ENCODE results near the gene ZBTB5.
"Not testable (repeated sequence)": the region's sequence is repeated elsewhere in the genome, so short reads cannot be mapped to it uniquely, and the experiment has no call there.

The ZBTB5 gene, protein sequence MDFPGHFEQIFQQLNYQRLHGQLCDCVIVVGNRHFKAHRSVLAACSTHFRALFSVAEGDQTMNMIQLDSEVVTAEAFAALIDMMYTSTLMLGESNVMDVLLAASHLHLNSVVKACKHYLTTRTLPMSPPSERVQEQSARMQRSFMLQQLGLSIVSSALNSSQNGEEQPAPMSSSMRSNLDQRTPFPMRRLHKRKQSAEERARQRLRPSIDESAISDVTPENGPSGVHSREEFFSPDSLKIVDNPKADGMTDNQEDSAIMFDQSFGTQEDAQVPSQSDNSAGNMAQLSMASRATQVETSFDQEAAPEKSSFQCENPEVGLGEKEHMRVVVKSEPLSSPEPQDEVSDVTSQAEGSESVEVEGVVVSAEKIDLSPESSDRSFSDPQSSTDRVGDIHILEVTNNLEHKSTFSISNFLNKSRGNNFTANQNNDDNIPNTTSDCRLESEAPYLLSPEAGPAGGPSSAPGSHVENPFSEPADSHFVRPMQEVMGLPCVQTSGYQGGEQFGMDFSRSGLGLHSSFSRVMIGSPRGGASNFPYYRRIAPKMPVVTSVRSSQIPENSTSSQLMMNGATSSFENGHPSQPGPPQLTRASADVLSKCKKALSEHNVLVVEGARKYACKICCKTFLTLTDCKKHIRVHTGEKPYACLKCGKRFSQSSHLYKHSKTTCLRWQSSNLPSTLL

GRCh38 chr9:37465249-37466036, at the start of gene ZBTB5:
TSS of gene ZBTB5 (minus strand) at chr9:37465450. CDS start at chr9:37442551, 22,899 bp downstream.
- DNase-seq (ENCODE audit: low read depth): peak; percentile 100

DNA sequence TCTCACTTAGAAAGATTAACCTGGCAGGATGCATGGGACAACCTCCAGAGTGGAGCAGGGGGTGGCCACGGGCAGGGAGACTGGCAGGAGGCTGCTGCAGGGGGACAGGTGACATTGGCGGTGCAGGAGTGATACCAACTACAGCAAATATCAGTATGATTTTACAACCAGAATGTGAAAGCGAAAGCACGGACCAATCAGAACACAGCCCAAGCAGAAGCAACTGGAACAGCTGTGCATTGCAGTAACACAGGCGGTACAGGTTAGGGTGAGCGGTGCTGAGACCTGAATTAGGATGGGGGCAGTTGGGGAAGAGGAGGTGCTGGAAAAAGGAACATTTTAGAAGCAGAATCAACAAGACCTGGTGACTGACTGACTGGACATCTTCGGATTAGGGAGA, 49.7 kb upstream of the ZBTB5 start:
- DNase-seq (ENCODE audit: low read depth): no peak

DNA sequence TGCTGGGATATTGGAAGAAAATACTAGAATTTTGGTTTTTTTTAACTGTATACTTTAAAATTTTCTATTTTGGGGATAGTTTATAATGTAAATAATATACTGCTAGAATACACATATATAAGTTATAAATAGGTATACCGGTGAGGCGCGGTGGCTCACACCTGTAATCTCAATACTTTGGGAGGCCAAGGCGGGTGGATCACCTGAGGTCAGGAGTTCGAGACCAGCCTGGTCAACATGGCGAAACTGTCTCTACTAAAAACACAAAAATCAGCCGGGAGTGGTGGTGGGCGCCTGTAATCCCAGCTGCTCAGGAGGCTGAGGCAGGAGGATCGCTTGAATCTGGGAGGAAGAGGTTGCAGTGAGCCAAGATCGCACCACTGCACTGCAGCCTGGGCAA, 49.2 kb upstream of the ZBTB5 start:
- not testable (repeated sequence) for DNase-seq (ENCODE audit: low read depth)

GRCh38 chr9:37512437-37512836, 47.2 kb upstream of the ZBTB5 start:
- DNase-seq (ENCODE audit: low read depth): no peak

DNA sequence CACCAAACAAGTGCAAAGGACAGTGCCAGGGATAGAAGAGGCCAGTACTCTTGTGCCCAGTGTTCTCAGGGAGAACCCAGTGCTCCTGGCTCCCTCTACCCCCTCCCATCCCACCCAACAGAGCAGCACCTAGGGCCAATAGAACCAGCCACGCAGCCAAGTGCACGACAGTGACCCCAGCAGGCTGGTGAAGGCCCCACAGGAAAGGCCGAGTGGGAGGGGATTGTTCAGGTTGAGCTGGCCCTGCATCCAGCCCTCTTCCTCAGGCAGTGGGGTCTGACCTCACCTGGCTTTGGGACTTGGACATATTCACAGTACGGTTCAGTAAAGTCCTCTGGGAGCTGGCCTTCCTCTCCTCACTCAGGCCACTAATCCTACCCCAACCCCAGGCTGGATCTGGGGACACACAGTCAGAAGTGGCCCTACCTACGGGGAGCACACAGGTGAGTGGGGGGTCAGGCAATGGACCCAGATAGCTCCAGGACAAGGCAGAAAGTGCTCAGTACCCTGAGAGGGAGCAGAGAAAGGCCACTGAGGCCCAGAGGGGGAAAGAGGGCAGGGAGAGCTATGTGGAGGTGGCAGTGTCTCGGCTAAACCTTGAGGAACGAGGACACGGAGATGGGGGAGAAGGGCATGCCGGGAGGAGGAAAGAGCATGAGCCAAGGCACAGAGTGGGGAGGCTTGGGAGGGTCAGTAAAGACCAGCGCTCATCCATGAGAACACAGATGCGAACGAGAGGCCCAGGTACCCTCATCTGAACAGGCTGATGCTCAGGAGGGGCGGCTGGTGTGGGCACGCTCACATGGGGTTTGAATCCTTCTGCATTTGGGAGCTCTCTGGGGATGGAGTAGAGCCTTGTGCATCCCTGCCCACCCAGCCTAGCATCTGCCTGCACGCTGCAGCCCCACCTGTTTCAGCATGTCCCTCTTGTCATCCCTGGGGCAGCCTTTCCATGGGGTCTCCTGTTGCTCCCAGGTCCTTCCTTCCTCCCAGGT, 46.1 kb upstream of the ZBTB5 start:
- DNase-seq (ENCODE audit: low read depth): no peak

GRCh38 chr9:37510053-37510452, 44.8 kb upstream of the ZBTB5 start:
- DNase-seq (ENCODE audit: low read depth): not testable (repeated sequence)

DNA sequence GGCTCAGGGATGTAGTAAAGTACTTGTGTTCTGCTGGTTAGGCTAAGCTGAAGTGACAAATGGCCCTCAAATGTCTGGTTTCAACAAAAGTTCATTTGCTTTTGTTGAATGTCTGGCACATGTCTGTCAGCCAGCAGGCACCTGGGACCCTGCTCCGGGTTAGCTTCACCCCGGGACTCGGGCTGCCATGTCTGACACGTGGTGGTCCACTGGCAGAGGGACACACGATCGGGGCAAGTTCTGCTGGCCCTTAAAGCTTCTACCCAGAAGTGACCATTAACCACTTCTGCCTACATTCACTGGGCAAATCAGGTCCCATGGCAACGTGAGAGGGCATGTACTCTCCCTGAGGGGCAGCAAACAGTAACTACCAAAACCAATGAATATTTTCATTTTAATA, 44.3 kb upstream of the ZBTB5 start:
- no peak for DNase-seq (ENCODE audit: low read depth)

- DNase-seq (ENCODE audit: low read depth): no peak
Observed at GRCh38 chr9:37508834-37509206, 43.6 kb upstream of the ZBTB5 start.

- DNase-seq (ENCODE audit: low read depth): no peak
Observed at GRCh38 chr9:37508135-37508833, 43.0 kb upstream of the ZBTB5 start.

DNA sequence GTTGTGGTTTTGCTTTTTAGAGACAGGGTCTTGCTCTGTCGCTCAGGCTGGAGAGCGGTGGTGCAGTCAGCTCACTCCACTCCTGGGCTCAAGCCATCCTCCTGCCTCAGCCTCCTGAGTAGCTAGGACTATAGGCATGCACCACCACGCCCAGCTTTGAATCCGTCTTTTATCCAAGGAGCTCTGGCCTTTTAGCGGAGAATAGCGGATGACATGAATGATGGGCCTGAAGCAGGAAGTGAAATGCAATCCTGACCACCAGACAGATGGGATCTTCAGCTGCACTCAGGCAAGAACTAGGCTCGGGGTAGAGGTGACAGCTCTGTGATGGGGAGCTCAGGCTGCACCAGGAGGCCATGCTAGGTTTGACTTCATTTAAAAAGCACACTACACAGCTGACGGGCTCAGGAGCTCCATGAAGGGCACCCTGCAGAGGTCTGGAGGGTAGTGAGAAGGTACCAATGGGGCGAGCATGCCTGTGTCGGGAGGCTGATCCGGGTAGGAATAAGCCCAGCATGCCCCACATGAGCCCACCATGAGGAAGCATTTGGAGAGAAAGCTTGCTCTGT, 42.4 kb upstream of the ZBTB5 start:
- DNase-seq (ENCODE audit: low read depth): no peak

GRCh38 chr9:37504605-37505004, 39.4 kb upstream of the ZBTB5 start:
- no peak for DNase-seq (ENCODE audit: low read depth)

- no peak for DNase-seq (ENCODE audit: low read depth)
Observed at GRCh38 chr9:37503736-37504135, 38.5 kb upstream of the ZBTB5 start.

- DNase-seq (ENCODE audit: low read depth): no peak
Observed at GRCh38 chr9:37501957-37502596, 36.8 kb upstream of the ZBTB5 start.

DNA sequence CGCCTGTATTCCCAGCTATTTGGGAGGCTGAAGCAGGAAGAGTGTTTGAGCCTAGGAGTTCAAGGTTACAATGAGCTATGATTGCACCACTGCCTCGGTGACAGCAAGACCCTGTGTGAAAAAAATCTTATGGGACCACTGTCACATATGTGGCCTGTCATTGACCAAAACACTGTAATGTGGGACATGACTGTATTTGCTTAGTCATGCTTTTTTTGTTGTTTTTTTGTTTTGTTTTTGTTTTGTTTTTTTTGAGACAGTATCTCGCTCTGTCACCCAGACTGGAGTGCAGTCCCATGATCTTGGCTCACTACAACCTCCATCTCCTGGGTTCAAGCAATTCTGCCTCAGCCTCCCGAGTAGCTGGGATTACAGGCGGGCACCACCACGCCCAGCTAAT, 34.0 kb upstream of the ZBTB5 start:
- DNase-seq (ENCODE audit: low read depth): no peak

DNA sequence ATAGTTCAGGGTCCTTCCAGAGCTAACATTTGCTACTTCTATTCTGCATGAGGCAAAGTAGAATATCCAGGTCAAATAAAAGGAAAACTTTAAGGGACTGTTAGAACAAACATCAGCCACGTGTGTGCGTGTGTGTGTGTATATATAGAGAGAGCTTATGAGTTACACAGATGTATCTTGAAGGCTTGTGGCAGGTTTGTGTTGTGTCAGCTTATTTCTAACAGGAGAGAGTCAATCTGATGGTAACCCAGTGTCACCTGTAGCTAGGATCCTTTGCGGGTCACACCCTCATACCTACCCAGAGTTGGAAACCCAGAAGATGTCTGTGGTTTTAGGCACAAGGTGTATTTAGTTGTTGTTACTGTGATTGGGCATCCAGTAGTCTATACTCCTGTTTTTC, 33.2 kb upstream of the ZBTB5 start:
- DNase-seq (ENCODE audit: low read depth): no peak

DNA sequence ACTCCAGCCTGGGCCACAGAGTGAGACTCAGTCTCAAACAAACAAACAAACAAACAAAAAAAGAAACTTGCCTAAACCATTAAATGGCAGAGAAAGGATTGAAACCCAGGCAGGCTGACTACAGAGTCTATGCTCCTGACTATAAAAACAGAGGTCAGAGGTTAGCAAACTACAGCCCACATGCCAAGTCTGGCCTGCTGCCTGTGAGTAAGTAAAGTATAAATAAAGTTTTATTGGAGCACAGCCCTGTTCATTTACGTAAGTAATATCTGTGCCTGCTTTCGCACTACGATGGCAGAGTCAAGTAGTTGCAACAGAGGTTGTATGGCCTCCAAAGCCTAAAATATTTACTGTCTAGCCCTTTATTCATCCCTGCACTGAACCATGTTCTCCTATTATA, 32.1 kb upstream of the ZBTB5 start:
- no peak for DNase-seq (ENCODE audit: low read depth)

DNA sequence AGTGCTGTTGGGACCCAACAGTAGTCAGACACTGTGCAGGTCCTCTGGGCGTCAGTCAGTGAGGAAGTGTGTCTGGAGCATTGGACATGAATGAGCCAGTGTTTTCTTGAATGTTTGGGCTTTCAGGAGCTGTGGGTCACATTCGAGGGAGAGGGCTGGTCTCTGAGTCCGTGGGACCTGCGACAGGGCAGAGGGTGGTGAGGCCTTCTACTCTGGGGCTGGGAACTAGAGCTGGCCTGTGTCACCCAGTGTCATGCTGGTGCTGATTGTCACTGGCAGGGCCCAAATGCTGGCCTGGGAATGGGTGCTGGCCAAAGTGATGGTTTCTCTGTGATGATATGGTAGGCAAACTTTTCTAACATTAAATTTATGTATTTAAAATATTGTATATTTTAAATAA, 30.8 kb upstream of the ZBTB5 start:
- DNase-seq (ENCODE audit: low read depth): no peak

GRCh38 chr9:37495571-37495970, 30.3 kb upstream of the ZBTB5 start:
- DNase-seq (ENCODE audit: low read depth): no peak

- no peak for DNase-seq (ENCODE audit: low read depth)
Observed at GRCh38 chr9:37491939-37492338, 26.7 kb upstream of the ZBTB5 start.

Data from HS-27A (cell line).